ENCODE measurements around the gene ZNF41.
A peak's percentile ranks its signal among the peaks of the same experiment; 100 is the strongest.
"Not testable (repeated sequence)": the region's sequence is repeated elsewhere in the genome, so short reads cannot be mapped to it uniquely, and the experiment has no call there.

Gene ZNF41

GRCh38 chrX:47512383-47512782 lies 29.4 kb upstream of the ZNF41 start:
- H3K9ac ChIP-seq (ENCODE audit: low read length in 5 of 5); H3K9me3 ChIP-seq (ENCODE audit: control insufficient read depth in 5 of 5, low read length in 5 of 5); H3K36me3 ChIP-seq (ENCODE audit: control insufficient read depth in 5 of 5, insufficient read depth in 5 of 5, low read length in 5 of 5); H3K4me3 ChIP-seq (ENCODE audit: low read depth in 1 of 5, low read length in 5 of 5); H3K27me3 ChIP-seq (ENCODE audit: control insufficient read depth in 5 of 5, insufficient read depth in 4 of 5, low read length in 5 of 5); H3K4me1 ChIP-seq (ENCODE audit: control insufficient read depth in 5 of 5, insufficient read depth in 5 of 5, low read length in 5 of 5); H3K27ac ChIP-seq (ENCODE audit: low read depth, low read length): not testable (repeated sequence)

DNA sequence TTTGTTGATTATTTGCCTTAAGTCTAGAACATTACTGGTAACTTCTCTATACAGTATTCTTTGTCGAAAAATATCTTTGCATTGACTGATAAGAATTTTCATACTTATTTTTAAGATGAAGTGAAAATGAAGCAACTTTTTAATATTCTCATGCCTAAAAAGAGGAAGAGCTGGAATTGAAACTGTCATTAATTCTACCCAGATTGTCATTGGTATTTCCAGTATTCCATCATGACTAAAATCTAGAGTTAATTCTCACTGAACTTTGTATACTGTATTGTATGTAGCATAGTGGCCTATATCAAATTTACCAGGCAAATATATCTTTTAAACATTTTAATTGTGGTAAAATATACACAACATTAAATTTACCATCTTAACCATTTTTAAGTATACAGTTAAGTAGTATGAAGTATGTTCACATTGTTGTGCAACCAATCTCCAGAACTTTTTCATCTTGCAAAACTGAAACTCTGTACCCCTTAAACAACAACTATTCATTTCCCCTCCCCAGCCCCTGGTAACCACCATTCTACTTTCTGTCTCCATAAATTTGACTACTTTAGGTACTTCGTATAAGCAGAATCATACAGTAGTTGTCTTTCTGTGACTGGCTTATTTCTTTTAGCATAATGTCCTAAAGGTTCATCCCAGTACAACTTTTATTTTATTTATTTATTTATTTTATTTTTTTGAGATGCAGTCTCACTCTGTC lies 24.3 kb upstream of the ZNF41 start:
- Histone ChIP-seq H3K9ac (ENCODE audit: low read length in 5 of 5) (no peak overlapping the region), H3K9me3 (ENCODE audit: control insufficient read depth in 5 of 5, low read length in 5 of 5) (no peaks in the 10 kb centered on the region), H3K4me1 (ENCODE audit: control insufficient read depth in 5 of 5, insufficient read depth in 5 of 5, low read length in 5 of 5) (no peaks in the 10 kb centered on the region), H3K36me3 (ENCODE audit: control insufficient read depth in 5 of 5, insufficient read depth in 5 of 5, low read length in 5 of 5) (no peaks in the 10 kb centered on the region), H3K27ac (ENCODE audit: low read depth, low read length) (no peak overlapping the region), H3K4me3 (ENCODE audit: low read depth in 1 of 5, low read length in 5 of 5) (no peak overlapping the region), H3K27me3 (ENCODE audit: control insufficient read depth in 5 of 5, insufficient read depth in 4 of 5, low read length in 5 of 5) (peaks cover 3 to 7% (median 5%) of the 10 kb centered on the region in 5 donors)

GRCh38 chrX:47503151-47503550 lies 20.1 kb upstream of the ZNF41 start:
- Histone ChIP-seq H3K27me3 (ENCODE audit: control insufficient read depth in 5 of 5, insufficient read depth in 4 of 5, low read length in 5 of 5) (peaks cover 0 to 6% (median 3%) of the 10 kb centered on the region in 5 donors), H3K4me1 (ENCODE audit: control insufficient read depth in 5 of 5, insufficient read depth in 5 of 5, low read length in 5 of 5) (peaks cover 0 to 7% (median 2%) of the 10 kb centered on the region in 5 donors), H3K9me3 (ENCODE audit: control insufficient read depth in 5 of 5, low read length in 5 of 5) (no peaks in the 10 kb centered on the region), H3K4me3 (ENCODE audit: low read depth in 1 of 5, low read length in 5 of 5) (no peak overlapping the region), H3K9ac (ENCODE audit: low read length in 5 of 5) (no peak overlapping the region), H3K36me3 (ENCODE audit: control insufficient read depth in 5 of 5, insufficient read depth in 5 of 5, low read length in 5 of 5) (no peaks in the 10 kb centered on the region), H3K27ac (ENCODE audit: low read depth, low read length) (no peak overlapping the region)

DNA sequence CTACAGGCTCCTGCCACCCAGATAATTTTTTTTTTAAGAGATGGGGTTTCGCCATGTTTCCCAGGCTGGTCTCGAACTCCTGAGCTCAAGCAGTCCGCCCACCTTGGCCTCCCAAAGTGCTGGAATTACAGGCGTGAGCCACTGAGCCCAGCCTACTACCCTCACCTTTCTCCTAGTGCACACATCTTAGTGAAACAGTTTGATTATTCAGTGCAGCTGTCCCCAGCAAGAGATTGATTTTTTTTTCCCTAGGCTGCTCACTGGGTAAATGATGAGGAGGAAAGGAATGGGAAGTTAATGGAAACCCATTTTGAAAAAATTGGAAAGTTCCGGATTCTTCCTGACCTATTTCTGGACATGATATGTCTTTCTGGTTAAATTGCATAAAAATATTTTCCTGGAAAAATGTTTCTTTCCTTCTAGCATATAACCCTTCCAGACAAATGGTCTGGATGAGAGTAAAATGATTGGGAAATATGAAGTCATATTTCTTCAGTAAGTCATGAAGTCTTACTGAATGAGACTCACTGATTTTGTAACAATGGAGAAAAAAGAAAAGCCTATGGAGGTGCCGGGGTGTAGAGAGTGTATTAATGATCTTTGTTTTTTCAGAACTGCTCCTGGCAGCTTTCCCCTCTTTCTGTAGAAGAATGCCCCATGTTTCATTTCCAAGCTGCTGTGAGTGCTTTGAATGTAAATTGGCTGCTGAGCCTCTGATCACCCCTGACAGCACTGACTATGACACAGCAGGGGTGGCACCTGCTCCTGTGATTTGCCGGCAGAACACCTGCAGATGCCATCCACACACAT lies 19.5 kb upstream of the ZNF41 start:
- peaks cover 0 to 6% (median 3%) of the 10 kb centered on the region in 5 donors for H3K27me3 ChIP-seq (ENCODE audit: control insufficient read depth in 5 of 5, insufficient read depth in 4 of 5, low read length in 5 of 5)
- H3K9me3 ChIP-seq (ENCODE audit: control insufficient read depth in 5 of 5, low read length in 5 of 5) = no peaks in the 10 kb centered on the region
- H3K4me1 ChIP-seq (ENCODE audit: control insufficient read depth in 5 of 5, insufficient read depth in 5 of 5, low read length in 5 of 5) = peaks cover 0 to 7% (median 2%) of the 10 kb centered on the region in 5 donors
- H3K9ac ChIP-seq (ENCODE audit: low read length in 5 of 5) = no peak overlapping the region
- H3K27ac ChIP-seq (ENCODE audit: low read depth, low read length) = peak overlapping the region; percentile 59
- H3K36me3 ChIP-seq (ENCODE audit: control insufficient read depth in 5 of 5, insufficient read depth in 5 of 5, low read length in 5 of 5) = no peaks in the 10 kb centered on the region
- H3K4me3 ChIP-seq (ENCODE audit: low read depth in 1 of 5, low read length in 5 of 5) = no peak overlapping the region

- H3K9ac ChIP-seq (ENCODE audit: low read length in 5 of 5) = peak overlapping the region in 2 of 5 donors; percentile 21 to 24
- H3K4me1 ChIP-seq (ENCODE audit: control insufficient read depth in 5 of 5, insufficient read depth in 5 of 5, low read length in 5 of 5) = peaks cover 0 to 7% (median 2%) of the 10 kb centered on the region in 5 donors
- no peak overlapping the region for H3K4me3 ChIP-seq (ENCODE audit: low read depth in 1 of 5, low read length in 5 of 5)
- H3K9me3 ChIP-seq (ENCODE audit: control insufficient read depth in 5 of 5, low read length in 5 of 5) = no peaks in the 10 kb centered on the region
- no peaks in the 10 kb centered on the region for H3K36me3 ChIP-seq (ENCODE audit: control insufficient read depth in 5 of 5, insufficient read depth in 5 of 5, low read length in 5 of 5)
- peak overlapping the region; percentile 59 for H3K27ac ChIP-seq (ENCODE audit: low read depth, low read length)
- H3K27me3 ChIP-seq (ENCODE audit: control insufficient read depth in 5 of 5, insufficient read depth in 4 of 5, low read length in 5 of 5) = peaks cover 0 to 6% (median 3%) of the 10 kb centered on the region in 5 donors
These were observed 18.4 kb upstream of the ZNF41 start for GRCh38 chrX:47501226-47502074.

- Histone ChIP-seq H3K9ac (ENCODE audit: low read length in 5 of 5) (no peak overlapping the region), H3K9me3 (ENCODE audit: control insufficient read depth in 5 of 5, low read length in 5 of 5) (no peaks in the 10 kb centered on the region), H3K27me3 (ENCODE audit: control insufficient read depth in 5 of 5, insufficient read depth in 4 of 5, low read length in 5 of 5) (peaks cover 0 to 5% (median 4%) of the 10 kb centered on the region in 5 donors), H3K36me3 (ENCODE audit: control insufficient read depth in 5 of 5, insufficient read depth in 5 of 5, low read length in 5 of 5) (no peaks in the 10 kb centered on the region), H3K27ac (ENCODE audit: low read depth, low read length) (no peak overlapping the region), H3K4me3 (ENCODE audit: low read depth in 1 of 5, low read length in 5 of 5) (no peak overlapping the region), H3K4me1 (ENCODE audit: control insufficient read depth in 5 of 5, insufficient read depth in 5 of 5, low read length in 5 of 5) (peaks cover 0 to 7% (median 2%) of the 10 kb centered on the region in 5 donors)
These were observed 17.5 kb upstream of the ZNF41 start for GRCh38 chrX:47500554-47500953.

- H3K4me3 ChIP-seq (ENCODE audit: low read depth in 1 of 5, low read length in 5 of 5) = no peak overlapping the region
- peaks cover 0 to 6% (median 4%) of the 10 kb centered on the region in 5 donors for H3K27me3 ChIP-seq (ENCODE audit: control insufficient read depth in 5 of 5, insufficient read depth in 4 of 5, low read length in 5 of 5)
- H3K9ac ChIP-seq (ENCODE audit: low read length in 5 of 5) = no peak overlapping the region
- H3K36me3 ChIP-seq (ENCODE audit: control insufficient read depth in 5 of 5, insufficient read depth in 5 of 5, low read length in 5 of 5) = no peaks in the 10 kb centered on the region
- H3K27ac ChIP-seq (ENCODE audit: low read depth, low read length) = no peak overlapping the region
- H3K9me3 ChIP-seq (ENCODE audit: control insufficient read depth in 5 of 5, low read length in 5 of 5) = peaks cover 0 to 6% (median 4%) of the 10 kb centered on the region in 5 donors
- peaks cover 0 to 7% (median 2%) of the 10 kb centered on the region in 5 donors for H3K4me1 ChIP-seq (ENCODE audit: control insufficient read depth in 5 of 5, insufficient read depth in 5 of 5, low read length in 5 of 5)
These were observed 16.3 kb upstream of the ZNF41 start for GRCh38 chrX:47499293-47499692.

GRCh38 chrX:47498411-47498810 lies 15.4 kb upstream of the ZNF41 start:
- Histone ChIP-seq H3K36me3 (ENCODE audit: control insufficient read depth in 5 of 5, insufficient read depth in 5 of 5, low read length in 5 of 5) (no peaks in the 10 kb centered on the region), H3K9me3 (ENCODE audit: control insufficient read depth in 5 of 5, low read length in 5 of 5) (peaks cover 0 to 8% (median 4%) of the 10 kb centered on the region in 5 donors), H3K4me3 (ENCODE audit: low read depth in 1 of 5, low read length in 5 of 5) (no peak overlapping the region), H3K9ac (ENCODE audit: low read length in 5 of 5) (no peak overlapping the region), H3K4me1 (ENCODE audit: control insufficient read depth in 5 of 5, insufficient read depth in 5 of 5, low read length in 5 of 5) (peaks cover 0 to 7% (median 2%) of the 10 kb centered on the region in 5 donors), H3K27ac (ENCODE audit: low read depth, low read length) (no peak overlapping the region), H3K27me3 (ENCODE audit: control insufficient read depth in 5 of 5, insufficient read depth in 4 of 5, low read length in 5 of 5) (peaks cover under 1 to 6% (median 4%) of the 10 kb centered on the region in 5 donors)

- no peak overlapping the region for H3K4me3 ChIP-seq (ENCODE audit: low read depth in 1 of 5, low read length in 5 of 5)
These were observed 14.4 kb upstream of the ZNF41 start for GRCh38 chrX:47497271-47497888.

More at GRCh38 chrX:47497271-47497888, 14.4 kb upstream of the ZNF41 start:
- Histone ChIP-seq H3K27me3 (ENCODE audit: control insufficient read depth in 5 of 5, insufficient read depth in 4 of 5, low read length in 5 of 5) (peaks cover 4 to 6% (median 5%) of the 10 kb centered on the region in 5 donors), H3K4me1 (ENCODE audit: control insufficient read depth in 5 of 5, insufficient read depth in 5 of 5, low read length in 5 of 5) (peaks cover 0 to 7% (median 2%) of the 10 kb centered on the region in 5 donors), H3K9me3 (ENCODE audit: control insufficient read depth in 5 of 5, low read length in 5 of 5) (peaks cover 0 to 8% (median 4%) of the 10 kb centered on the region in 5 donors), H3K36me3 (ENCODE audit: control insufficient read depth in 5 of 5, insufficient read depth in 5 of 5, low read length in 5 of 5) (no peaks in the 10 kb centered on the region), H3K27ac (ENCODE audit: low read depth, low read length) (no peak overlapping the region), H3K9ac (ENCODE audit: low read length in 5 of 5) (peak overlapping the region in 1 of 5 donors; percentile 2)
